Neuronal stem cell (in vitro differentiated cells): ENCODE results near the gene PTPN9.
"Not testable (repeated sequence)": the region's sequence is repeated elsewhere in the genome, so short reads cannot be mapped to it uniquely, and the experiment has no call there.

ENCODE experiments used
- DNase-seq: peaks from one replicate; pipeline ENCODE4 v3.0.0-alpha.2; 2013; ENCODE audit warnings: low spot score
- H2AFZ ChIP-seq: one replicate; pipeline ENCODE4 v1.6.1; 2013; ENCODE audit warnings: mild to moderate bottlenecking, low read length, inconsistent platforms
- H2AK5ac ChIP-seq: 2 replicates; pipeline ENCODE4 v1.6.1; 2013; ENCODE audit warnings: low read depth, mild to moderate bottlenecking, inconsistent platforms, low read length, moderate library complexity, mixed read lengths
- H2BK120ac ChIP-seq: 2 replicates; pipeline ENCODE4 v1.6.1; 2013; ENCODE audit warnings: low read depth, mild to moderate bottlenecking, inconsistent platforms, low read length, moderate library complexity, mixed read lengths
- H2BK12ac ChIP-seq: one replicate; pipeline ENCODE4 v1.6.1; 2013; ENCODE audit warnings: low read length, inconsistent platforms
- H2BK15ac ChIP-seq: 2 replicates; pipeline ENCODE4 v1.6.1; 2013; ENCODE audit warnings: mild to moderate bottlenecking, low read length, inconsistent platforms, mixed read lengths
- H2BK5ac ChIP-seq: one replicate; pipeline ENCODE4 v1.6.1; 2013; ENCODE audit warnings: inconsistent platforms, mild to moderate bottlenecking, low read length, moderate library complexity
- H3K14ac ChIP-seq: one replicate; pipeline ENCODE4 v1.6.1; 2013; ENCODE audit warnings: low read length, inconsistent platforms
- H3K18ac ChIP-seq: 2 replicates; pipeline ENCODE4 v1.6.1; 2013; ENCODE audit warnings: low read length, inconsistent platforms
- H3K23ac ChIP-seq: 2 replicates; pipeline ENCODE4 v1.6.1; 2013; ENCODE audit warnings: low read depth, mild to moderate bottlenecking, mixed read lengths, low read length, inconsistent platforms; ENCODE audit not compliant: poor library complexity
- H3K27ac ChIP-seq: replicated peaks from 3 replicates; pipeline ENCODE4 v1.5.1; 2013; ENCODE audit warnings: low read length, inconsistent platforms
- H3K27me3 ChIP-seq, 3 experiments: 2 replicates each; pipeline ENCODE4 v1.6.1; 2013; ENCODE audit warnings: low read length in 3 of 3, mild to moderate bottlenecking in 2 of 3, inconsistent platforms in 1 of 3, low read depth in 1 of 3, mixed read lengths in 1 of 3, moderate library complexity in 1 of 3; ENCODE audit not compliant: control insufficient read depth in 3 of 3, insufficient read depth in 3 of 3
- H3K36me3 ChIP-seq, 2 donors: replicated peaks in 1 of 2; 2 replicates each; pipeline ENCODE4 v1.6.1; 2013; ENCODE audit warnings: low read length in 2 of 2; ENCODE audit not compliant: control insufficient read depth in 2 of 2, insufficient read depth in 2 of 2
- H3K4ac ChIP-seq: 2 replicates; pipeline ENCODE4 v1.6.1; 2013; ENCODE audit warnings: inconsistent platforms, mild to moderate bottlenecking, low read length, moderate library complexity
- H3K4me1 ChIP-seq, 2 donors: 1 replicate in 1 of 2; 2 replicates in 1 of 2; pipeline ENCODE4 v1.6.1; 2013; ENCODE audit warnings: low read length in 2 of 2, low read depth in 1 of 2; ENCODE audit not compliant: control insufficient read depth in 2 of 2, insufficient read depth in 1 of 2
- H3K4me2 ChIP-seq: one replicate; pipeline ENCODE4 v1.6.1; 2013; ENCODE audit warnings: mild to moderate bottlenecking, low read length, inconsistent platforms; ENCODE audit not compliant: insufficient read depth, poor library complexity, severe bottlenecking
- H3K4me3 ChIP-seq, 2 donors: 2 replicates each; pipeline ENCODE4 v1.5.1; 2013; ENCODE audit warnings: low read length in 2 of 2, mild to moderate bottlenecking in 2 of 2, inconsistent platforms in 1 of 2, moderate library complexity in 1 of 2
- H3K79me1 ChIP-seq: one replicate; pipeline ENCODE4 v1.6.1; 2013; ENCODE audit warnings: low read depth, mild to moderate bottlenecking, inconsistent platforms, low read length, moderate library complexity
- H3K9ac ChIP-seq: one replicate; pipeline ENCODE4 v1.6.1; 2013; ENCODE audit warnings: mild to moderate bottlenecking, low read depth, low read length, inconsistent platforms; ENCODE audit not compliant: poor library complexity
- H3K9me3 ChIP-seq, 2 donors: replicated peaks in 1 of 2; 2 replicates each; pipeline versions ENCODE3 to v1.6.1; 2013; ENCODE audit warnings: low read length in 2 of 2, mild to moderate bottlenecking in 2 of 2, inconsistent platforms in 1 of 2, low read depth in 1 of 2, mixed read lengths in 1 of 2, moderate library complexity in 1 of 2; ENCODE audit not compliant: control insufficient read depth in 2 of 2, insufficient read depth in 1 of 2
- H4K8ac ChIP-seq: one replicate; pipeline ENCODE4 v1.6.1; 2013; ENCODE audit warnings: low read depth, mild to moderate bottlenecking, inconsistent platforms, low read length, moderate library complexity
- H4K91ac ChIP-seq: one replicate; pipeline ENCODE4 v1.6.1; 2013; ENCODE audit warnings: low read length, low read depth, mild to moderate bottlenecking, inconsistent platforms; ENCODE audit not compliant: poor library complexity
- WGBS, 2 donors: extraction: QIAGEN DNeasy Blood & Tissue Kit; methylation state at CpG; one replicate each; pipeline ENCODE4 v1.1.7; 2013; ENCODE audit warnings: missing lambda C conversion rate in 2 of 2, mixed read lengths in 1 of 2; ENCODE audit not compliant: insufficient read length in 2 of 2, insufficient replicate concordance in 1 of 2; ENCODE audit errors: extremely low coverage in 2 of 2; 5-methylcytosine and 5-hydroxymethylcytosine counted together

PTPN9 gene

GRCh38 chr15:75446151-75446550 lies 133.0 kb downstream of the PTPN9 start:
- Histone ChIP-seq H3K27ac (no peak overlapping the region), H2BK5ac (no peak overlapping the region), H4K91ac (no peak overlapping the region), H3K14ac (no peak overlapping the region), H2BK120ac (no peak overlapping the region), H3K79me1 (peaks cover 6% of the 10 kb centered on the region), H3K36me3 (peaks cover 6 to 56% of the 10 kb centered on the region in 2 donors), H2BK12ac (no peak overlapping the region), H4K8ac (no peak overlapping the region), H2AFZ (no peak overlapping the region), H3K4me3 (no peak overlapping the region), H3K27me3 (no peaks in the 10 kb centered on the region), H2AK5ac (no peak overlapping the region), H3K23ac (no peak overlapping the region), H3K9me3 (peaks cover 0 to 3% of the 10 kb centered on the region in 2 donors), H3K4ac (no peak overlapping the region), H3K4me2 (no peak overlapping the region), H3K9ac (no peak overlapping the region), H3K18ac (no peak overlapping the region), H3K4me1 (peaks cover 0 to 3% of the 10 kb centered on the region in 2 donors), H2BK15ac (no peak overlapping the region)
- no CpG with 5 or more reads among the region's 3 CpGs for WGBS, 2 donors
- no peak for DNase-seq

GRCh38 chr15:75445324-75445723 lies 133.8 kb downstream of the PTPN9 start:
- H2BK15ac ChIP-seq, H2BK120ac ChIP-seq, H2BK12ac ChIP-seq, H3K18ac ChIP-seq, H4K91ac ChIP-seq, H3K9me3 ChIP-seq, H3K27me3 ChIP-seq, H3K27ac ChIP-seq, H4K8ac ChIP-seq, H3K4me2 ChIP-seq, H3K4me3 ChIP-seq, H3K4ac ChIP-seq, H2AK5ac ChIP-seq, H3K14ac ChIP-seq, H3K23ac ChIP-seq, H2AFZ ChIP-seq, H3K4me1 ChIP-seq, H2BK5ac ChIP-seq, DNase-seq, H3K79me1 ChIP-seq, H3K9ac ChIP-seq: not testable (repeated sequence)
- H3K36me3 ChIP-seq = peaks cover 6 to 61% of the 10 kb centered on the region in 2 donors
- WGBS, 2 donors = no CpG with 5 or more reads among the region's 10 CpGs

- not testable (repeated sequence) for H3K14ac ChIP-seq, DNase-seq, H2BK120ac ChIP-seq, H3K79me1 ChIP-seq, H3K27me3 ChIP-seq, H2AK5ac ChIP-seq, H3K4me2 ChIP-seq, H3K23ac ChIP-seq, H3K9me3 ChIP-seq, H2BK15ac ChIP-seq, H3K9ac ChIP-seq, H3K4ac ChIP-seq, H2BK12ac ChIP-seq, H2BK5ac ChIP-seq, H2AFZ ChIP-seq, H4K91ac ChIP-seq, H3K4me1 ChIP-seq, H4K8ac ChIP-seq, H3K18ac ChIP-seq, H3K4me3 ChIP-seq, H3K27ac ChIP-seq
- WGBS, 2 donors = no CpG with 5 or more reads among the region's 8 CpGs
- H3K36me3 ChIP-seq = peaks cover 6 to 62% of the 10 kb centered on the region in 2 donors
Observed at GRCh38 chr15:75443972-75444453, 135.1 kb downstream of the PTPN9 start.

- H3K4ac ChIP-seq = no peak overlapping the region
- DNase-seq = no peak
- WGBS, 2 donors = no CpG with 5 or more reads among the region's 4 CpGs
Observed at GRCh38 chr15:75437721-75438120, 141.4 kb downstream of the PTPN9 start.

More at GRCh38 chr15:75437721-75438120, 141.4 kb downstream of the PTPN9 start:
- no peak overlapping the region for H3K23ac ChIP-seq
- H2AFZ ChIP-seq = no peak overlapping the region
- H4K91ac ChIP-seq = no peak overlapping the region
- no peak overlapping the region for H3K9ac ChIP-seq
- H3K36me3 ChIP-seq = peaks cover 0 to 69% of the 10 kb centered on the region in 2 donors
- no peak overlapping the region for H3K18ac ChIP-seq
- no peak overlapping the region for H3K14ac ChIP-seq
- no peak overlapping the region for H4K8ac ChIP-seq
- H2BK15ac ChIP-seq = no peak overlapping the region
- H2BK12ac ChIP-seq = no peak overlapping the region
- no peak overlapping the region for H2BK5ac ChIP-seq
- no peak overlapping the region for H2AK5ac ChIP-seq
- no peak overlapping the region for H2BK120ac ChIP-seq
- no peaks in the 10 kb centered on the region for H3K9me3 ChIP-seq
- H3K27me3 ChIP-seq = no peaks in the 10 kb centered on the region
- no peak overlapping the region for H3K27ac ChIP-seq
- no peaks in the 10 kb centered on the region for H3K4me1 ChIP-seq
- no peak overlapping the region for H3K4me2 ChIP-seq
- peaks cover 5% of the 10 kb centered on the region for H3K79me1 ChIP-seq
- no peak overlapping the region for H3K4me3 ChIP-seq
